ENCODE data around the gene ZMYM3.
A peak's percentile ranks its signal among the peaks of the same experiment; 100 is the strongest.

ZMYM3 gene

GRCh38 chrX:71252221-71252620 lies 1.7 kb downstream of the ZMYM3 start:
- DNase-seq, result no peak

GRCh38 chrX:71251466-71251973 lies 2.4 kb downstream of the ZMYM3 start:
- peak in 1 of 2 donors; percentile 25 for DNase-seq

DNA sequence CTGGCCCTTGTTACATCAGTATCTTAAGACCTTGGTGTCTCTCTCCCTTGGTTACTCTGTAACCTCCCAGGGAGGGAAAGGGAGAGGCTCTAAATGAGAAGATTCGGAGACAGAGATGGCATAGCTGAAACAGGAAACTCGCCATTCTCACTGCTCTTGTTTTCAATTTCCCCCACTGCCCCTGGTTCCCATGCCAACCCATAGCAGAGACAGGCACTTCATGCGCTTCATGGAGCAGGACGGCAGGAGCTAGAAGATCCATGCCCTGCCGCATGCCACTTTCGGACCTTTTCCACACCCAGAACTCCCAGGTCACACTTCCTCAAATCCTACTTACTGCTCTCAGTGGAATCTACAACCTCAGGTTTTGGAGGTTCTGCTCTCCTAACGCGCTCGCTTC lies 3.1 kb downstream of the ZMYM3 start:
- no peak for DNase-seq

DNA sequence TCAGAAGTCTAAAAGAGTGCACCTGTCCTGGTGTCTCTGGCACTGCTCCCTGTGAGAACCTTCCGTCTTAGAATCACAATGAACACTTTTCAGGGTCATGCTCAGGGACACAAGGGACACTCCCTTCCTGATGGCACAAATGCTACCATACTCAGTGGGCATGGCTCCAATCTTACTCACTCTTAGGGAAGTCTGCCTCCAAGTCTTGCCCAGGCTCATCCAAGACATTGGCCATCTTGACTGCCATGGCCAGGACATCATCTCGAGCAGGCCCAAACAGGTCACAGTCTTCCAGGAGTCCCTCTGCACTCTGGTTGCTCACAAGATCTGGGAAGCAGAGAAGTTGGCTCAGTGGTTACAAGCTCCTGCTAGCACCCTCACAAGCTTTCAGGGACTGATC lies 8.8 kb downstream of the ZMYM3 start:
- DNase-seq, result no peak

- DNase-seq, result no peak
Measured at GRCh38 chrX:71244359-71245128, 9.4 kb downstream of the ZMYM3 start.

- DNase-seq, result peak in 1 of 2 donors; percentile 31
Measured at GRCh38 chrX:71241301-71241700, 12.6 kb downstream of the ZMYM3 start.

DNA sequence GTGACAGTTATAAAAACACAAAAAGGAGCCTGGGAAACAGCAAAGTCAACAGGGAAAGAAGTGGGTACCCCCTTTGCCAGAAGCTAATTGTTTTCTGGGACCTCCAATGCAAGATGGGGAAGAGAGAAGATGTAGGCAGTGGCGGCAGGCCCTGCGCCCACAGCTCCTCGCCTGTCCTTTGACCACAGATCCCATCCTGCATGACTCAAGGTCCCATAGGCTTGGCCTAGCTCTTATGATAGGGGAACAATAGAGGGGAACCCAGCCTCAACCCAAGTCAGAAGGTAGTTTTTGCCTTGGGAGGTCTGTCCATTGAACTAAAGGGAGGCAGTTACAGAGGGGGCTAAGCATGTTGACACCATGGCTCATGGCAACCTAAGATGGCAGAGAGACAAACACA lies 14.2 kb downstream of the ZMYM3 start:
- DNase-seq, result peak; percentile 18 to 62

- DNase-seq, result peak; percentile 37 to 56
Measured at GRCh38 chrX:71236836-71237235, 17.1 kb downstream of the ZMYM3 start.

DNA sequence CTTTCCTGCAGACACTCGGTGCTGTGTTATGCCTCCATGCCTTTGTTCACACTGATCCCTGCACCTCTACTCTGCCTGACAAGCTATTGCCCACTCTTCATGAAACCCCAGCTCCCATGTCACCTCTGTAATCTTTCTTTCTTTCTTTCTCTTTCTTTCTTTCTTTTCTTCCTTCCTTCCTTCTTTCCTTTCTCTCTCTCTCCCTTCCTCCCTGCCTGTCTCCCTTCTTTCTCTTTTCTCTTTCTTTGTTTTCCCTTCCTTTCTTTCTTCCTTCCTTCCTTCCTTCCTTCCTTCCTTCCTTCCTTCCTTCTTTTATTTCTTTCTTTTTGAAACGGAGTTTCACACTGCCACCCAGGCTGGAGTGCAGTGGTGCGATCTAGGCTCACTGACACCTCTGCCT lies 18.5 kb downstream of the ZMYM3 start:
- DNase-seq, result no peak

DNA sequence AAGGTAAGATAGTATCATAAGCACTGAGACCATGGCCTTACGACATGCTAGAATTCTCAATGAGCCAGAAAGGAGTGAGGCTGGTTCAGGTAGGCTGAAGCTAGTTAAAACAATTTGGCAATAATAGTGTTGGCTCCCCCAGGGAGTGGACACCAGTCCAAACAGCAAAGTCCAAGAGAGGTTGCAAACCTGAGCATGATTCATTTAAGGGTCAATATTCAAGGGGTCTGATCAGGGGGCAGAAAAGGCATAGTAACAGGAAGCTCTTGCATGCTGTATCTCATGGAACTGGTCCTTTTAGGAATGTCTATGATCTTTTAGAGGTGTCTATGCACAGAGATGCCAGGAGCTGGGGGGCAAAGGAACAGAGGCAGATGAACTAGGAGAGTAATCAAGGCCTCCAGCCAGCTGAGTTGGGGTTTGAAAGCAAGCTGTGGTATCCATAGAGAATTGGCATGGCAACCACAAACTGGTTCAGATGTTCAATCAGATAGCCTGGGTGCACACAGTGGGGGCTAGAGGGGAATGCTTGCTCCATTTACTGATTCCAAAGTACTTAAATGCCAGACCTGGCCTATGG lies 25.8 kb downstream of the ZMYM3 start:
- DNase-seq, result no peak

DNA sequence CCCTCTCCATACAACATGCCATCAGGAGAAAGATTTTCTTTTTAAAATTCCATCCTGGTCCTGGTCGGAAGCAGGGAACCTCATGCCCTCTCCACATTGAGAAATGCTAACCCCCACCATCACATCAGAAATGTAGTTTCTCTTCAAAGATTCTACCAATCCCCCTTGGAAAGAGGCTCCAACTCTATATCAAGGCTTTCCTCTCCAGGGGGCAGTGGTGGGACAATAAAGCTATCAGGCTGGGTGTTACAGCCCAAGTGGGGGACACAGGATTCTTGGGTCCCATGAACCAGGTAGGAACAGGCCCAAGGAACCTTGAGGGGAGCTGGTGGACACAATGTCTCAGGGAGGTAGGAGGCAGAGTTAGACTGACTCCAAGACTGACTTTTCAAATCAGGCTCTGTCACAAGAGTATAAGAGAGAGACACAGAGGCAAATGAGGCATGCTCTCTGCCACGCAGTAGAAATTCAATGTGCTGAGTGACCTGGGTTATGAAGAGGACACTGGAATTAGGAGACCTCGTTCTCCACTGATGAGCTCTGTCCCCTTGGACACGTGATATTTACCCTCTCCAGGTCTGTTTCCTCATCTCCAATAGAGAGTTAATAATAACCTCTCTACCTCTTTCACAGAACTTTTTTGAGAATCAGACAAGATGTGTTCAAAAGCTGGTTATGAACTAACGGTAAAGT lies 26.4 kb downstream of the ZMYM3 start:
- no peak for DNase-seq

DNA sequence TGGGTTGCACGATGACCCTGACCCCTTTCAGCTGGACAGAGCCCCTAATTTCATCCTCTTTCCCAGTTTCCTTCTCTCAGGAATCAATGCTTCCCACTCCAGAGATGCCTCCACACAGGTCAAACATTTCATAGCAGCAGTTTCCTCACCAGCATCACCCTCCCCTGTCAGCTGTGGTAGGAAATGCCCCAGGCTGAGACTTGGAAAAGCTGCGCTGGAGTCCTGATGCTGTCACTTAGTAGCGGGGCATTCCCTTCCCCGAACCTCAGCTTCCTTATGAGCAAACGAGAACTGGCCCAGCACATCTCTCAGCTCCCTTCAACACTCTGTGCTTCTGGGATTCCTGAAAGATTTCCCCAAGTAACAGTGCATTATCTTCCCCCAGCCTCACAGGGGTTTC lies 28.3 kb downstream of the ZMYM3 start:
- peak; percentile 36 to 58 for DNase-seq

DNA sequence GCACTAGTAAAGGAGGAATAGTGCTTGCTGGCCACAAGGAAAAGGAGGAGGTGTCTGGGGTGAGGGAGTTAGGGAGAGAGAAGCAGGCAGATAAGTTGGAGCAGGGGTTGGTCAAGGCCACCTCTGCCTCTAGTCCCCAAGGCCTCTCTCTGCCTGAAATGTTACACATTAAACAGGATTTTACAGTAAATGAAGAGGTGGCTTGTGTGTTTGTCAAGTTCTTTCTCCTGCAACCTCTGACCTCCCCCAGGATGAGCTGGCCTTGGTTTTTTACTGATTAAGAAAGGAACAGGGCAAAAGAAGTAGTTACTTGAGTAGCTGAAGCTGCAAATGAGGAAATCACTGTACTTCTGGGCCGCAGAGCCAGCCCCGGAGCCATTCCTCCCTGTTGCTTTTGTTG lies 28.9 kb downstream of the ZMYM3 start:
- DNase-seq, result peak; percentile 42 to 55

- no peak for DNase-seq
Measured at GRCh38 chrX:71224098-71224708, 29.7 kb downstream of the ZMYM3 start.

- DNase-seq, result no peak
Measured at GRCh38 chrX:71222929-71223328, 31.0 kb downstream of the ZMYM3 start, which contains the start of gene GJB1. Gene GJB1, plus strand, starts transcription at chrX:71223224. Its CDS starts 484 bp downstream, at chrX:71223708.

GRCh38 chrX:71221145-71221544 lies 32.8 kb downstream of the ZMYM3 start:
- DNase-seq, result no peak

GRCh38 chrX:71217298-71217697 lies 36.6 kb downstream of the ZMYM3 start:
- DNase-seq, result no peak

DNA sequence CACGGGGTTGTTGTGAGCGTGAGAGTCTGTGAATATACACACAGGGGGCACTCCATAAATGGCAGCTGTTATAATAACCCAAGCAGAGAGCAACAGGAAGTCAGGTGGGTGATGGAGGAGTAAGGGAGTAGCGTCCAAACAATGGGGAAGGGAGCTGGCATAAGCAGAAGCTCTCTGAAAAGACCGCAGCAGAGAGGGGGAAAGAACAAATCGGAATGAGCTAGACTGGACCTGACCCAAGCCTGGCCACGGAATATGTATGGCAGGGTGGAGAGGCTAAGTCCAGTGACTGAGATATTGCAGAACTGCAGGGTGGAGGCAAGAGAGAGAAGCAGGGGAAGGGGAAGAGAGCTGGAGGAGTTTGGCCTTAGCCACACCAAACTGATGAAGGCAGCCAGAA lies 37.5 kb downstream of the ZMYM3 start:
- DNase-seq, result no peak

DNA sequence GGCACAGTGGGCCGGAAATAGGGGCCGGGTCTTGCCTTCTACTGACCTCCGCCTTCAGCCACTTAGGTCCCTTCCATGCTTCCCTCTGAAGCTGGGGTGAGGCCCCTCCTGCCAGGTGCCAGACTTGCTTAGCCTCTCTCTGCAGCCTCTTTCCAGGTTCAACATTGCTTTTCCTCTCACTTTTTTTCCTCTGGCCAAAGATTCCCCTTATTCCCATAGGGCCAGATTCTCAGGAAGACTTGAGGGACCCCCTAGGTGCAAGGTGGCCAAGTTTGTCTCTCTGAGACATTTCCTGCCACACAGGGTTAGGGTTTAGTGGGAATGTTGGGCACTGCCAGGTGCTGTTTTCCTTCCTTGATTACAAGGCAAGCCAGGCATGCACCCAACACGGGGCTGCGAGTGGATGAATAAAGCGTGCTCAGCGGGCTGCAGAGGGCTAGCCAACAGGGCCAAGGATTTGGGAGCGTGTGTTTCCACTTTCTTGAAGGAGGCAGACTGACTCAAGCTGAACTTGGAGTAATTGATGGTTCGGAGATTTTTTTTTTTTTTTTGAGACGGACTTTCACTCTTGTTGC lies 38.5 kb downstream of the ZMYM3 start:
- DNase-seq, result no peak

- DNase-seq, result no peak
Measured at GRCh38 chrX:71214604-71215337, 39.2 kb downstream of the ZMYM3 start.

DNA sequence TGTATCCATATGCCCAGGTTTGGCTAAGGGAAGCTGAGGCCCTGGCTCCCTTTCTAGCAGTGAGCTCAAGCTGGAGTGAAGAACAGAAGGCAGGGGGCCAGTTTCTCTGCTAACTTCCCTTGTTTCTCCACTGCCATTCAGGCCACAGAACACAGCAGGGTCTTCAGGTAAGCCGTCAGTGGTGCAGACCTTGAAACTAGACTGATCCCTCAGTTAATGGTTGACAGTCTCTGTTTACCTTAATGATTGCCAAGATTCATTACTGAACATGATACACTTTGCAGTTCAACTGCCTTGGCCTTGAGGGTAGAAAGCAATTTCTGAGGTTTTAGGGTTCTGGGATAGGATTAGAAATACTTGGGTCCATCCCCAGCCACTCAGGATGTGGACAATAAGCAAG lies 39.8 kb downstream of the ZMYM3 start:
- DNase-seq, result no peak

DNA sequence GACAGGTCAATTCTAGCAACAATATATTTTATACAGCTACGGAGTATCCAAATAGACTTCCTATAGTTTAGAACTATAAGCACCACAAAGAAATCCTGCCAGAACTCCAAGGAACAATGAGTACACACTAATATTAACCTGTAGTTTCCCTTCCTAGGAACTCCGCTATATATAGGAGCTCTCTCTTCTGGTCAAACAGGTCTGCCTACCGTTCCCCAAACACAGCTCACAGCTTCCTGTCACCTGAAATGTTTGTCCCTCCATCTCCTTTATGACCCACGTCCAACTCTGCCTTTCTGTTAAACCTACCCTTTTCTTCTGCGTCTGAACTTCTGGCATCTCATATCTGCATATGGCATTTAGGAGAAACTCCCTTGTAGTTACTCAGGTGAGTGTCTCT lies 41.4 kb downstream of the ZMYM3 start:
- no peak for DNase-seq

Measured in inflammatory macrophage treated with lipopolysaccharide for 1 hour (primary cell).